ENCODE data around the gene SPC25. TPM values are rescaled to one million over a fixed set of nuclear protein-coding genes. Genes with fewer than 3 reads are reported as not detected.

SPC25 gene
- total and polyA plus RNA-seq, 9 of the 15 experiments (the other 6 are each of a cell fraction or from before 2014, with no cell fraction given): 44.8 to 100 (median 75.0) TPM

GRCh38 chr2:168858146-168858545, 32.1 kb downstream of the SPC25 start (continued):
- no peak for TF ChIP-seq ZNF518B (CRISPR knock-in tag; IDR thresholded peaks at IDR 0.05)
- no peak for TF ChIP-seq HDAC8 (tag; IDR thresholded peaks at IDR 0.05)
- no peak for TF ChIP-seq ZNF41 (CRISPR knock-in tag; conservative IDR thresholded peaks at IDR 0.05)
- no peak for TF ChIP-seq MAFG (tag; conservative IDR thresholded peaks at IDR 0.05)
- TF ChIP-seq HMGXB4 (CRISPR knock-in tag; IDR thresholded peaks at IDR 0.05): no peak

GRCh38 chr2:168855601-168856000, 34.6 kb downstream of the SPC25 start:
- intact Hi-C loops (cut with micrococcal nuclease): no loop called here
- TF ChIP-seq HNRNPL (IDR thresholded peaks at IDR 0.05; ENCODE audit: low read depth, low read length) (no peak), ZBTB17 (CRISPR knock-in tag; IDR thresholded peaks at IDR 0.05) (no peak), NFXL1 (CRISPR knock-in tag; IDR thresholded peaks at IDR 0.05) (no peak), NR2F6 (CRISPR knock-in tag; IDR thresholded peaks at IDR 0.05) (no peak), HEY1 (CRISPR knock-in tag; IDR thresholded peaks at IDR 0.05; ENCODE audit: borderline replicate concordance) (no peak)
- TF ChIP-seq, protein P1, sequence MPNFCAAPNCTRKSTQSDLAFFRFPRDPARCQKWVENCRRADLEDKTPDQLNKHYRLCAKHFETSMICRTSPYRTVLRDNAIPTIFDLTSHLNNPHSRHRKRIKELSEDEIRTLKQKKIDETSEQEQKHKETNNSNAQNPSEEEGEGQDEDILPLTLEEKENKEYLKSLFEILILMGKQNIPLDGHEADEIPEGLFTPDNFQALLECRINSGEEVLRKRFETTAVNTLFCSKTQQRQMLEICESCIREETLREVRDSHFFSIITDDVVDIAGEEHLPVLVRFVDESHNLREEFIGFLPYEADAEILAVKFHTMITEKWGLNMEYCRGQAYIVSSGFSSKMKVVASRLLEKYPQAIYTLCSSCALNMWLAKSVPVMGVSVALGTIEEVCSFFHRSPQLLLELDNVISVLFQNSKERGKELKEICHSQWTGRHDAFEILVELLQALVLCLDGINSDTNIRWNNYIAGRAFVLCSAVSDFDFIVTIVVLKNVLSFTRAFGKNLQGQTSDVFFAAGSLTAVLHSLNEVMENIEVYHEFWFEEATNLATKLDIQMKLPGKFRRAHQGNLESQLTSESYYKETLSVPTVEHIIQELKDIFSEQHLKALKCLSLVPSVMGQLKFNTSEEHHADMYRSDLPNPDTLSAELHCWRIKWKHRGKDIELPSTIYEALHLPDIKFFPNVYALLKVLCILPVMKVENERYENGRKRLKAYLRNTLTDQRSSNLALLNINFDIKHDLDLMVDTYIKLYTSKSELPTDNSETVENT (CRISPR knock-in tag; IDR thresholded peaks at IDR 0.05): no peak
- TF ChIP-seq, protein P2, sequence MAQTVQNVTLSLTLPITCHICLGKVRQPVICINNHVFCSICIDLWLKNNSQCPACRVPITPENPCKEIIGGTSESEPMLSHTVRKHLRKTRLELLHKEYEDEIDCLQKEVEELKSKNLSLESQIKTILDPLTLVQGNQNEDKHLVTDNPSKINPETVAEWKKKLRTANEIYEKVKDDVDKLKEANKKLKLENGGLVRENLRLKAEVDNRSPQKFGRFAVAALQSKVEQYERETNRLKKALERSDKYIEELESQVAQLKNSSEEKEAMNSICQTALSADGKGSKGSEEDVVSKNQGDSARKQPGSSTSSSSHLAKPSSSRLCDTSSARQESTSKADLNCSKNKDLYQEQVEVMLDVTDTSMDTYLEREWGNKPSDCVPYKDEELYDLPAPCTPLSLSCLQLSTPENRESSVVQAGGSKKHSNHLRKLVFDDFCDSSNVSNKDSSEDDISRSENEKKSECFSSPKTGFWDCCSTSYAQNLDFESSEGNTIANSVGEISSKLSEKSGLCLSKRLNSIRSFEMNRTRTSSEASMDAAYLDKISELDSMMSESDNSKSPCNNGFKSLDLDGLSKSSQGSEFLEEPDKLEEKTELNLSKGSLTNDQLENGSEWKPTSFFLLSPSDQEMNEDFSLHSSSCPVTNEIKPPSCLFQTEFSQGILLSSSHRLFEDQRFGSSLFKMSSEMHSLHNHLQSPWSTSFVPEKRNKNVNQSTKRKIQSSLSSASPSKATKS (CRISPR knock-in tag; IDR thresholded peaks at IDR 0.05): no peak

More at GRCh38 chr2:168855601-168856000, 34.6 kb downstream of the SPC25 start:
- H2AFZ ChIP-seq (ENCODE audit: low read depth, low read length): no peak overlapping the region
- H3K27ac ChIP-seq (ENCODE audit: extremely low read depth, low read depth, low read length): no peak overlapping the region
- H3K9me1 ChIP-seq (ENCODE audit: control insufficient read depth, insufficient read depth, low read length): no peaks in the 10 kb centered on the region
- H3K4me2 ChIP-seq (ENCODE audit: insufficient read depth, low read length): no peak overlapping the region
- FAIRE-seq (no peak), ATAC-seq (no peak), DNase-seq (ENCODE audit: extremely low read depth in 1 of 4, low spot score in 3 of 4) (no peak)
- no peaks in the 10 kb centered on the region; the same call in 1 of the 2 replicates for H4K20me1 ChIP-seq (replicated peaks; ENCODE audit: control insufficient read depth, insufficient read depth, low read length)
- no peaks in the 10 kb centered on the region for H3K79me2 ChIP-seq (ENCODE audit: control insufficient read depth, insufficient read depth, low read length)
- no peaks in the 10 kb centered on the region for H3K27me3 ChIP-seq (ENCODE audit: control insufficient read depth in 2 of 2, insufficient read depth in 2 of 2, low read length in 2 of 2)
- peaks cover 82% of the 10 kb centered on the region for H3K36me3 ChIP-seq (ENCODE audit: control insufficient read depth, insufficient read depth, low read length)
- H3K4me3 ChIP-seq: no peak overlapping the region
- 83% methylated on average over 3 of the region's 3 CpGs for WGBS (ENCODE audit: insufficient coverage, low coverage, missing lambda C conversion rate)
- POLR2A ChIA-PET: no interaction called here
- H3K4me1 ChIP-seq (replicated peaks in 1 of 2; ENCODE audit: control insufficient read depth in 2 of 2, insufficient read depth in 2 of 2, low read length in 2 of 2): peaks cover 6 to 30% of the 10 kb centered on the region in 2 experiments
- BruUV-seq (replicated peaks): no TSS peak
- H3K9ac ChIP-seq (ENCODE audit: insufficient read depth in 1 of 2, low read depth in 2 of 2, low read length in 2 of 2): no peak overlapping the region
- CTCF ChIA-PET (ENCODE audit: low intra/inter-chr PET ratio): no interaction called here
- in situ Hi-C loops (cut with MboI): no loop called here
- no peaks in the 10 kb centered on the region; the same call in 1 of the 2 replicates for H3K9me3 ChIP-seq (replicated peaks; ENCODE audit: control insufficient read depth, insufficient read depth, low read depth, low read length)

All from K562 (cell line).